H9 (cell line): ENCODE data around the gene DLX6. TPM values are rescaled to one million over a fixed set of nuclear protein-coding genes. Genes with fewer than 3 reads are reported as not detected.

Experiments
- DNase-seq: peaks from one replicate; pipeline ENCODE4 v3.0.0-alpha.2; 2017
- H2AFZ ChIP-seq: one replicate; pipeline ENCODE4 v1.6.1; 2013; ENCODE audit warnings: mild to moderate bottlenecking, low read length, control low read depth, moderate library complexity
- H2AK5ac ChIP-seq: 2 replicates; pipeline ENCODE4 v1.6.1; 2013; ENCODE audit warnings: low read length, control low read depth, mixed read lengths; ENCODE audit not compliant: insufficient read length
- H2BK120ac ChIP-seq: one replicate; pipeline ENCODE4 v1.6.1; 2013; ENCODE audit warnings: low read depth, mild to moderate bottlenecking, low read length, control low read depth, inconsistent platforms; ENCODE audit not compliant: poor library complexity, severe bottlenecking
- H2BK12ac ChIP-seq: 2 replicates; pipeline ENCODE4 v1.6.1; 2013; ENCODE audit warnings: low read length, control low read depth, mixed read lengths, low read depth; ENCODE audit not compliant: insufficient read length
- H2BK15ac ChIP-seq: 2 replicates; pipeline ENCODE4 v1.6.1; 2013; ENCODE audit warnings: low read depth, low read length, control low read depth
- H2BK20ac ChIP-seq: one replicate; pipeline ENCODE4 v1.6.1; 2013; ENCODE audit warnings: low read depth, mild to moderate bottlenecking, low read length, control low read depth, inconsistent platforms; ENCODE audit not compliant: poor library complexity, severe bottlenecking
- H2BK5ac ChIP-seq: 2 replicates; pipeline ENCODE4 v1.6.1; 2013; ENCODE audit warnings: low read length, control low read depth, mixed read lengths; ENCODE audit not compliant: insufficient read length
- H3K14ac ChIP-seq: 2 replicates; pipeline ENCODE4 v1.6.1; 2013; ENCODE audit warnings: low read length, control low read depth; ENCODE audit not compliant: insufficient read depth
- H3K18ac ChIP-seq: 2 replicates; pipeline ENCODE4 v1.6.1; 2013; ENCODE audit warnings: low read depth, mild to moderate bottlenecking, mixed read lengths, low read length, control low read depth; ENCODE audit not compliant: insufficient read length
- H3K23ac ChIP-seq: 2 replicates; pipeline ENCODE4 v1.6.1; 2013; ENCODE audit warnings: low read length, control low read depth, mixed read lengths, low read depth; ENCODE audit not compliant: insufficient read length
- H3K23me2 ChIP-seq: 2 replicates; pipeline ENCODE4 v1.6.1; 2013; ENCODE audit warnings: low read depth, mild to moderate bottlenecking, mixed read lengths, low read length, control low read depth; ENCODE audit not compliant: insufficient read length, poor library complexity, severe bottlenecking
- H3K27ac ChIP-seq: 2 replicates; pipeline ENCODE4 v1.5.1; 2013; ENCODE audit warnings: low read length, control low read depth, mixed read lengths, low read depth; ENCODE audit not compliant: insufficient read length
- H3K27me3 ChIP-seq: 2 replicates; pipeline ENCODE4 v1.6.1; 2013; ENCODE audit warnings: low read length, control low read depth, inconsistent platforms; ENCODE audit not compliant: insufficient read depth
- H3K4ac ChIP-seq: 2 replicates; pipeline ENCODE4 v1.6.1; 2013; ENCODE audit warnings: low read depth, mild to moderate bottlenecking, control low read depth, inconsistent platforms, low read length, moderate library complexity
- H3K4me1 ChIP-seq: 2 replicates; pipeline ENCODE4 v1.6.1; 2013; ENCODE audit warnings: low read length, control low read depth, inconsistent platforms; ENCODE audit not compliant: insufficient read depth
- H3K4me2 ChIP-seq: 2 replicates; pipeline ENCODE4 v1.6.1; 2013; ENCODE audit warnings: low read length, control low read depth, mixed read lengths; ENCODE audit not compliant: insufficient read length, insufficient read depth
- H3K56ac ChIP-seq: 2 replicates; pipeline ENCODE4 v1.6.1; 2013; ENCODE audit warnings: low read depth, mild to moderate bottlenecking, mixed read lengths, low read length, control low read depth; ENCODE audit not compliant: insufficient read length
- H3K79me1 ChIP-seq: 2 replicates; pipeline ENCODE4 v1.6.1; 2013; ENCODE audit warnings: low read depth, mild to moderate bottlenecking, moderate library complexity, low read length, control low read depth, inconsistent platforms; ENCODE audit not compliant: insufficient read depth, poor library complexity, severe bottlenecking
- H3K79me2 ChIP-seq: 2 replicates; pipeline ENCODE4 v1.6.1; 2013; ENCODE audit warnings: low read length, control low read depth, inconsistent platforms; ENCODE audit not compliant: insufficient read depth
- H3K9ac ChIP-seq: 2 replicates; pipeline ENCODE4 v1.6.1; 2013; ENCODE audit warnings: low read length, control low read depth, mixed read lengths; ENCODE audit not compliant: insufficient read length; ENCODE audit errors: extremely low read depth
- H3K9me3 ChIP-seq: one replicate; pipeline ENCODE4 v1.6.1; 2013; ENCODE audit warnings: low read depth, low read length, inconsistent platforms; ENCODE audit not compliant: control insufficient read depth
- H3T11ph ChIP-seq: one replicate; pipeline ENCODE4 v1.6.1; 2013; ENCODE audit warnings: mild to moderate bottlenecking, low read length, control low read depth, inconsistent platforms
- H4K20me1 ChIP-seq: one replicate; pipeline ENCODE4 v1.6.1; 2013; ENCODE audit not compliant: control insufficient read depth, insufficient read length, insufficient read depth
- H4K5ac ChIP-seq: 2 replicates; pipeline ENCODE4 v1.6.1; 2013; ENCODE audit warnings: low read depth, mild to moderate bottlenecking, mixed read lengths, low read length, control low read depth; ENCODE audit not compliant: insufficient read length
- H4K8ac ChIP-seq: replicated peaks from 2 replicates; pipeline ENCODE4 v1.6.1; 2013; ENCODE audit warnings: low read length, control low read depth, mixed read lengths, low read depth; ENCODE audit not compliant: insufficient read length
- H4K91ac ChIP-seq: 2 replicates; pipeline ENCODE4 v1.6.1; 2013; ENCODE audit warnings: low read depth, mild to moderate bottlenecking, moderate library complexity, mixed read lengths, low read length, control low read depth; ENCODE audit not compliant: insufficient read length
- H3K27ac Mint-ChIP-seq, 3 experiments: 2 replicates in 2 of 3; 3 replicates in 1 of 3; pipeline ENCODE4 v1.8.0; 2020 to 2021; ENCODE audit warnings: mixed read lengths in 3 of 3, mild to moderate bottlenecking in 1 of 3, moderate library complexity in 1 of 3
- H3K27me3 Mint-ChIP-seq: 2 replicates; pipeline ENCODE4 v1.8.0; 2021; ENCODE audit warnings: low read depth, mild to moderate bottlenecking, moderate library complexity, mixed read lengths
- H3K36me3 Mint-ChIP-seq, 3 experiments: 2 replicates in 2 of 3; 3 replicates in 1 of 3; pipeline ENCODE4 v1.8.0; 2020 to 2021; ENCODE audit warnings: low read depth in 3 of 3, mixed read lengths in 3 of 3; ENCODE audit not compliant: insufficient read depth in 1 of 3
- H3K4me1 Mint-ChIP-seq, 2 experiments: 2 replicates each; pipeline ENCODE4 v1.8.0; 2020; ENCODE audit warnings: mixed read lengths in 2 of 2
- H3K4me3 Mint-ChIP-seq, 2 experiments: 2 replicates in 1 of 2; 3 replicates in 1 of 2; pipeline ENCODE4 v1.8.0; 2020 to 2021; ENCODE audit warnings: mild to moderate bottlenecking in 2 of 2, mixed read lengths in 2 of 2, moderate library complexity in 1 of 2
- H3K9me3 Mint-ChIP-seq, 2 experiments: 2 replicates in 1 of 2; 3 replicates in 1 of 2; pipeline ENCODE4 v1.8.0; 2020; ENCODE audit warnings: mild to moderate bottlenecking in 2 of 2, mixed read lengths in 2 of 2, moderate library complexity in 1 of 2
- WGBS: extraction: QIAGEN DNeasy Blood & Tissue Kit; methylation state at CpG from one replicate; pipeline ENCODE4 v1.1.7; 2013; ENCODE audit warnings: missing lambda C conversion rate, low lambda C conversion rate, mixed read lengths; ENCODE audit not compliant: insufficient read length; ENCODE audit errors: extremely low coverage; 5-methylcytosine and 5-hydroxymethylcytosine counted together
- total RNA-seq: library from RNA; stranded (reverse); gene quantifications from 2 replicates; pipeline ENCODE4 v1.2.1, GENCODE V29; 2021
- TF ChIP-seq, protein P1 (sequence below): fragments of 200-600 bp; sonication (generic); conservative IDR thresholded peaks from 3 replicates; pipeline ENCODE4 v1.8.0; 2021; ENCODE audit warnings: antibody characterized with exemption, mild to moderate bottlenecking

Gene DLX6
- total RNA-seq, 1 experiment from 2014 or later, result 0.24 TPM

GRCh38 chr7:97006816-97007582 lies 1.6 kb downstream of the DLX6 start:
- no peaks in the 10 kb centered on the region; the same call in 1 of the 2 replicates for H3K4me1 ChIP-seq
- Mint-ChIP-seq H3K27me3 (peaks cover 98% of the 10 kb centered on the region), H3K9me3 (peaks cover 6 to 13% of the 10 kb centered on the region in 2 experiments; a peak in 4 of 5 replicates), H3K4me3 (peak overlapping the region; percentile 54 to 80), H3K36me3 (no peaks in the 10 kb centered on the region), H3K4me1 (peaks cover 26 to 46% of the 10 kb centered on the region in 2 experiments), H3K27ac (no peak overlapping the region; a peak in 1 of 7 replicates)
- H3K18ac ChIP-seq, result no peak overlapping the region
- peaks cover 87% of the 10 kb centered on the region for H3K27me3 ChIP-seq
- H2AK5ac ChIP-seq, result no peak overlapping the region
- H3K56ac ChIP-seq, result no peak overlapping the region
- no peak overlapping the region for H4K91ac ChIP-seq
- H2AFZ ChIP-seq, result no peak overlapping the region
- H3K9me3 ChIP-seq, result no peaks in the 10 kb centered on the region
- no peak overlapping the region for H4K5ac ChIP-seq
- TF ChIP-seq, protein P1, sequence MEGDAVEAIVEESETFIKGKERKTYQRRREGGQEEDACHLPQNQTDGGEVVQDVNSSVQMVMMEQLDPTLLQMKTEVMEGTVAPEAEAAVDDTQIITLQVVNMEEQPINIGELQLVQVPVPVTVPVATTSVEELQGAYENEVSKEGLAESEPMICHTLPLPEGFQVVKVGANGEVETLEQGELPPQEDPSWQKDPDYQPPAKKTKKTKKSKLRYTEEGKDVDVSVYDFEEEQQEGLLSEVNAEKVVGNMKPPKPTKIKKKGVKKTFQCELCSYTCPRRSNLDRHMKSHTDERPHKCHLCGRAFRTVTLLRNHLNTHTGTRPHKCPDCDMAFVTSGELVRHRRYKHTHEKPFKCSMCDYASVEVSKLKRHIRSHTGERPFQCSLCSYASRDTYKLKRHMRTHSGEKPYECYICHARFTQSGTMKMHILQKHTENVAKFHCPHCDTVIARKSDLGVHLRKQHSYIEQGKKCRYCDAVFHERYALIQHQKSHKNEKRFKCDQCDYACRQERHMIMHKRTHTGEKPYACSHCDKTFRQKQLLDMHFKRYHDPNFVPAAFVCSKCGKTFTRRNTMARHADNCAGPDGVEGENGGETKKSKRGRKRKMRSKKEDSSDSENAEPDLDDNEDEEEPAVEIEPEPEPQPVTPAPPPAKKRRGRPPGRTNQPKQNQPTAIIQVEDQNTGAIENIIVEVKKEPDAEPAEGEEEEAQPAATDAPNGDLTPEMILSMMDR, result no peak
- no peak overlapping the region for H2BK5ac ChIP-seq
- no peak overlapping the region for H3K4ac ChIP-seq
- H2BK20ac ChIP-seq, result no peak overlapping the region
- H2BK120ac ChIP-seq, result no peak overlapping the region
- H3K9ac ChIP-seq, result no peak overlapping the region
- peak overlapping the region; percentile 63 for H3K4me2 ChIP-seq
- H3K14ac ChIP-seq, result no peak overlapping the region; the same call in 1 of the 2 replicates
- no peak overlapping the region for H2BK12ac ChIP-seq
- no CpG with 5 or more reads among the region's 39 CpGs for WGBS
- no peak overlapping the region for H3K27ac ChIP-seq
- H3K79me1 ChIP-seq, result no peaks in the 10 kb centered on the region
- H3K23ac ChIP-seq, result no peak overlapping the region
- peaks cover 5% of the 10 kb centered on the region for H4K20me1 ChIP-seq
- H3T11ph ChIP-seq, result no peak overlapping the region
- H2BK15ac ChIP-seq, result no peak overlapping the region
- DNase-seq, result peak; percentile 43
- H3K79me2 ChIP-seq, result no peaks in the 10 kb centered on the region
- H4K8ac ChIP-seq, result no peak overlapping the region
- peaks cover 9% of the 10 kb centered on the region for H3K23me2 ChIP-seq
